Keratinocyte (primary cell): ENCODE data around the gene RASGRF2. TPM values are rescaled to one million over a fixed set of nuclear protein-coding genes. Genes with fewer than 3 reads are reported as not detected.

Source experiments
- DNase-seq: peaks from one replicate; pipeline ENCODE4 v3.0.0-alpha.2; 2011; ENCODE audit warnings: low read depth, missing footprints, low spot score
- FAIRE-seq: peaks from 2 replicates; lab custom pipeline; 2011; peaks lifted over from hg19 to GRCh38; lab: Jason Lieb, UNC
- H2AFZ ChIP-seq: 2 replicates; pipeline ENCODE4 v1.6.0; 2012; ENCODE audit warnings: low read length, control low read depth, inconsistent platforms; ENCODE audit not compliant: control insufficient read depth
- H3K27ac ChIP-seq: 2 replicates; pipeline ENCODE4 v1.5.1; 2011; ENCODE audit warnings: low read length; ENCODE audit not compliant: control insufficient read depth, insufficient read depth
- H3K27me3 ChIP-seq: 3 replicates; pipeline ENCODE4 v1.6.0; 2011; ENCODE audit warnings: low read length; ENCODE audit not compliant: control insufficient read depth, insufficient read depth; ENCODE audit errors: extremely low read depth
- H3K36me3 ChIP-seq, 2 experiments: 2 replicates in 1 of 2; 3 replicates in 1 of 2; pipeline ENCODE4 v1.5.1; 2011; ENCODE audit warnings: low read length in 2 of 2, mild to moderate bottlenecking in 1 of 2; ENCODE audit not compliant: control insufficient read depth in 2 of 2, insufficient read depth in 2 of 2; ENCODE audit errors: extremely low read depth in 1 of 2
- H3K4me1 ChIP-seq: 3 replicates; pipeline ENCODE4 v1.5.1; 2011; ENCODE audit warnings: low read length; ENCODE audit not compliant: control insufficient read depth, insufficient read depth; ENCODE audit errors: extremely low read depth
- H3K4me2 ChIP-seq: 3 replicates; pipeline ENCODE4 v1.6.0; 2011; ENCODE audit warnings: low read depth, low read length; ENCODE audit not compliant: control insufficient read depth, insufficient read depth; ENCODE audit errors: extremely low read depth
- H3K4me3 ChIP-seq, 3 experiments: fragments of 200-600 bp in 1 of 3; sonication (generic) in 1 of 3; 2 replicates in 2 of 3; 3 replicates in 1 of 3; pipeline ENCODE4 v1.5.1; 2011 to 2016; ENCODE audit warnings: low read length in 3 of 3, mild to moderate bottlenecking in 3 of 3, control low read depth in 2 of 3, inconsistent platforms in 1 of 3, low read depth in 1 of 3, mixed read lengths in 1 of 3, mixed run types in 1 of 3, moderate library complexity in 1 of 3; ENCODE audit not compliant: control insufficient read depth in 2 of 3, insufficient read depth in 2 of 3; ENCODE audit errors: extremely low read depth in 1 of 3
- H3K79me2 ChIP-seq: 2 replicates; pipeline ENCODE4 v1.6.0; 2012; ENCODE audit warnings: low read length; ENCODE audit not compliant: control insufficient read depth, insufficient read depth
- H3K9ac ChIP-seq: 3 replicates; pipeline ENCODE4 v1.6.0; 2011; ENCODE audit warnings: low read length; ENCODE audit not compliant: control insufficient read depth, insufficient read depth; ENCODE audit errors: extremely low read depth
- H3K9me1 ChIP-seq: 3 replicates; pipeline ENCODE4 v1.6.0; 2011; ENCODE audit warnings: low read length; ENCODE audit not compliant: control insufficient read depth, insufficient read depth; ENCODE audit errors: extremely low read depth
- H3K9me3 ChIP-seq: 2 replicates; pipeline ENCODE4 v1.5.1; 2012; ENCODE audit warnings: low read depth, low read length; ENCODE audit not compliant: control insufficient read depth
- H4K20me1 ChIP-seq: 3 replicates; pipeline ENCODE4 v1.6.0; 2011; ENCODE audit warnings: low read length; ENCODE audit not compliant: control insufficient read depth, insufficient read depth; ENCODE audit errors: extremely low read depth
- CTCF ChIP-seq, 3 experiments: IDR thresholded peaks in 1 of 3; conservative IDR thresholded peaks in 1 of 3; optimal IDR thresholded peaks in 1 of 3; 2 replicates in 2 of 3; 3 replicates in 1 of 3; pipeline versions ENCODE3 to v1.5.1; 2011; ENCODE audit warnings: low read length in 3 of 3, mild to moderate bottlenecking in 3 of 3, moderate library complexity in 2 of 3, control low read depth in 1 of 3, inconsistent platforms in 1 of 3; ENCODE audit not compliant: insufficient read depth in 2 of 3; ENCODE audit errors: extremely low read depth in 1 of 3
- EZH2 ChIP-seq: IDR thresholded peaks from one replicate; pipeline ENCODE4 v1.6.1; 2012; ENCODE audit warnings: inconsistent platforms, mild to moderate bottlenecking, low read length, moderate library complexity
- dilution Hi-C: fragments of 300-500 bp; cut with MboI; formaldehyde crosslinking; loops from one replicate; pipeline ENCODE4 v1.7.0; 2020; ENCODE audit warnings: low sequenced_read_pairs; ENCODE audit not compliant: extremely low pct_ligation_motif_present
- polyA plus RNA-seq, 5 experiments: library from polyadenylated mRNA; depleted of rRNA in 3 of 5; stranded (reverse) in 3 of 5; stranded (forward) in 1 of 5; unstranded in 1 of 5; fragments of >200 nt; gene quantifications; 1 replicate in 1 of 5; 2 replicates in 3 of 5; 3 replicates in 1 of 5; pipeline versions ENCODE4 v1.2.1 to v1.2.3, GENCODE V29; 2011 to 2012; ENCODE audit warnings: missing spikeins in 2 of 5, low read depth in 1 of 5, low replicate concordance in 1 of 5

RASGRF2 gene
- polyA plus RNA-seq, 1 donor (not counting 4 experiments of a cell fraction or from before 2014, with no cell fraction given): 0.03 TPM

GRCh38 chr5:80962630-80963520 is 2.7 kb downstream of the RASGRF2 start:
- dilution Hi-C loops: no loop called here
- Histone ChIP-seq H2AFZ (no peak overlapping the region), H3K79me2 (no peaks in the 10 kb centered on the region), H3K4me2 (no peak overlapping the region), H4K20me1 (no peaks in the 10 kb centered on the region), H3K4me1 (peaks cover 6% of the 10 kb centered on the region), H3K4me3 (no peak overlapping the region), H3K36me3 (no peaks in the 10 kb centered on the region), H3K27ac (no peak overlapping the region), H3K9me3 (no peaks in the 10 kb centered on the region), H3K9ac (no peak overlapping the region), H3K27me3 (peaks cover 43% of the 10 kb centered on the region), H3K9me1 (no peaks in the 10 kb centered on the region)
- FAIRE-seq (no peak), DNase-seq (no peak)
- TF ChIP-seq EZH2 (peak; percentile 19), CTCF (optimal IDR thresholded peaks at IDR 0.05 in 1 of 3, IDR thresholded peaks at IDR 0.05 in 1 of 3, conservative IDR thresholded peaks at IDR 0.05 in 1 of 3; ENCODE audit: extremely low read depth in 1 of 3, insufficient read depth in 2 of 3, low read length in 3 of 3) (no peak)

DNA sequence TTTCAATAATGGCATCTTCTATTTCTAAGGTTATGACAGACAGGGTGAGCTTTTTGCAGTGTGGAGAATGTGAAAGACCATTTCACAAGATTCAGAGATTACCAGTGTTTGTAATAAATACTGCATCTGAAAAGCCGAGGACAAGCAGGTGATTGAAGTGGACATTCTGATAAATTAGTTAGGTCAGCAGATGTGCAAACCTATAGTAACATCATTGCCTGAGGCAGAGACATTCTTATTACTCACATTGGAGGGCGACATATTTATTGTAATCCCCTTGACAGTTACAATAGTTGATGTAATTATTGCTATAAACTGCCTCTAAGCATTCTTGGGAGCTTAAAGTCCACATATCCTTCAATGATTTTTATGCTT is 3.3 kb downstream of the RASGRF2 start:
- Histone ChIP-seq H3K36me3 (no peaks in the 10 kb centered on the region), H3K27ac (no peak overlapping the region), H3K4me2 (no peak overlapping the region), H3K9me1 (no peaks in the 10 kb centered on the region), H2AFZ (no peak overlapping the region), H3K9ac (no peak overlapping the region), H4K20me1 (no peaks in the 10 kb centered on the region), H3K4me3 (no peak overlapping the region), H3K79me2 (no peaks in the 10 kb centered on the region), H3K27me3 (peaks cover 39% of the 10 kb centered on the region), H3K4me1 (peaks cover 12% of the 10 kb centered on the region), H3K9me3 (no peaks in the 10 kb centered on the region)
- TF ChIP-seq EZH2 (no peak), CTCF (optimal IDR thresholded peaks at IDR 0.05 in 1 of 3, IDR thresholded peaks at IDR 0.05 in 1 of 3, conservative IDR thresholded peaks at IDR 0.05 in 1 of 3; ENCODE audit: extremely low read depth in 1 of 3, insufficient read depth in 2 of 3, low read length in 3 of 3) (no peak)
- FAIRE-seq (no peak), DNase-seq (no peak)
- dilution Hi-C loops: no loop called here
